ENCODE data around the gene RREB1.

Gene RREB1

DNA sequence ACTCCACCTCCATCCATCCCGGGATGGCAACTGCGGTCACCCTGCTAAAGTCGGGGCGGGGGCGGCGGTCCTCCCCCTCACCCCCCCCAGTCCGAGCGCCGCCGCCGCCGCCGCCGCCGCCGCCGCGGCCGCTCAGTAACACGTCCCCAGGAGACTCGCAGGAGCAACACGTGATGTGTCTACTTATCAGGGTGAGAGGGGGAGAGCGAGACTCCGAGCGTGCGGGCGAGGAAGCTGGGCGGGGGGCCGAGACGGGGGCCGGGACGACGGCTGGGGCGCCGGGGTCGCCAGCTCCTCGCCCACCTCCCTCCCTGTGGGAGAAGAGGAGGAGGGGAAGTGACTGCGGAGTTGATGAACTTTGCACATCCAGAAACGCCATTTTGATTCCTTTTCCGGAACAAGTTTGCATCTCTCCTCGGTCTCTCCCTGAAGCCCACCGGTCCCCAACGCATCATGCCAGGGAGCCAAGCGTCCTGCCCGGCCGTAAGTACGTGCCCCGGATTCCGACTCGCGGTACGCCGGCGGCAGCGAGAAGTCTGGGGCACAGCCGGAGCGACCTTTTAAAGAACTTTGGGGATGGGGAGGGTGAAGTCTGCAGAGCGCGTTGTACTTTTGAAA, at the start of gene RREB1:
Gene RREB1, plus strand, starts transcription at position 384 of the 618 bp plus-strand sequence. CDS start 73,951 bp downstream, outside the sequence.
- peak; percentile 74 for DNase-seq

- DNase-seq: peak; percentile 26
Observed at GRCh38 chr6:7058250-7058923, 49.4 kb upstream of the RREB1 start.

DNA sequence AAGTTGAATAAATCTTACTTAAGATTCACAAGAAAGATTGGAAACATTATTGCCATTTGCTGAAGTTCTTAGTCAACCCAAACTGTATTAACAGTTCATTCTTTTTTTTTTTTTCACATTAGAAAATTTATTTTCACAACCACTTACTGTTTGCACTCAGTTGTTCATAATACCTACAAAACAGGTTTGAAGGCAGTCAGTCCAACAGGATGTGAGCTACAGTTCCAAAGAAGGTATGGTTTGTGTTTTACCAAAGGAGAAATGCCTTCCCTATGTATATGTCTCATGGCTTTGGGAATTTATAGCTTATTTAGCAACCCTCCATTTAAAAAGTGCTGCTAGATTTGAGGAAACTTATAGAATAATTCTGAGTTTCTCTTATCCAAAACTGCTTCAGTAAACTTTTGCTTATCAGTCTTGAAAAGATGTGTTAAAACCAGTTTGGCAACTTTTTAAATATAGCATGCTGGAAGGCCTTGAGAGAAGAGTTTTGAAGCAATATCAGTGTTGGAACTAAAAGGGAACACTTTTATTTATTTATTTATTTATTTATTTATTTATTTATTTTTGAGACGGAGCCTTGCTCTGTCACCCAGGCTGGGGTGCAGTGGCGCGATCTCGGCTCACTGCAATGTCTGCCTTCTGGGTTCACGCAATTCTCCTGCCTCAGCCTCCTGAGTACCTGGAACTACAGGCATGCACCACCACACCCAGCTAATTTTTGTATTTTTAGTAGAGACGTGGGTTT, 46.8 kb upstream of the RREB1 start:
- DNase-seq: no peak

DNA sequence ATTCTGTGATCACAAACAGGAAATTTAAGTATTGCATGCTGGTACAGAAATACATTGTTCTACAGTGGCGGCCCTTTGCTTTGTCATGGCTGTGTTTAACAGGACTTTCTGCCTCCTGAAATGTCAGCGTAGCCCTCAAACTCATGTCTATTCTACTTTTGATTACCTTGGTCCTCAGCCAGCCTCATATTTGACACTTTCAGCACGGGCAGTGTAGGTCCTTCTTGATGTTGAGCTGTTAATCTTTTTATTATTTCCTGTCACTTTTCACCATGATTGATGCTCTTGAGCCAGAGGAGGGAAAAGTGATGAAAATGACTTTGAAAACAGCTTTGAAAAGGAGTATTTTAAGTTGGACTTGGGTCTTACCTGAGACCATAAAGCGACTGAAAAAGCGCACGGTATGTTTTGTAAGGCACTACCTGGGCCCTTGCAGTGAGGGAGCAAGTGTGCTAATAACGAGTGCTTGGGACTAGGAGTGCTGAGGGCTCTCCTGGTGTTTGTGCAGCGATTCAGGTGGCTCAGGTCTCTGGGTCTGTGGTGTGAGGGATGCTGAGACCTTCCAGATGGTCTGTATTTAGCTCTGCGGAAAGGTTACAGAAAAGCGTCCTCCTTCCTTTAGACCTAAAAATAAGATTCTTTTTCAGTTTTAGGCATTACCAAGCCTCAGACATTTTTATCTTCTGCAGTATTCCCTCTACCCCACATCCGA, 45.2 kb upstream of the RREB1 start:
- no peak for DNase-seq

GRCh38 chr6:7067305-7067704, 40.5 kb upstream of the RREB1 start:
- DNase-seq: no peak

DNA sequence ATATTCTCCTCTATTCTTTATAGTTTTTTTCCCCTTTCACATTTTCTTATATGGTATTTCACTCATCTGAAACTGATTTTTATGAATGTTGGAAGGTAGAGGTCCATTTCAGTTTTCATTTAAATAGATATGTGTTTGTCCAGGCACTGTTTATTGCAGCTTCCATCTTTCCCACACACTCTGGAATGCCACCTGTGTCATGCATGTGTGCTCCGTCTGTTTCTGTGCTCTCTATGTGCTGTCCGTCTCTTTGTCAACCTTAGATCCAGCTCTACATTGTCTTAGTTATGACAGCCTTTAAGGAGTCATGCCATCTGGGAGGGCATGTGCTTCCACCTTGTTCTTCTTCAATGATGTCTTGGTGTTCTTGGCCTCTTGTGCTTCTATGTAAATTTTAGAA, 36.4 kb upstream of the RREB1 start:
- no peak for DNase-seq

DNA sequence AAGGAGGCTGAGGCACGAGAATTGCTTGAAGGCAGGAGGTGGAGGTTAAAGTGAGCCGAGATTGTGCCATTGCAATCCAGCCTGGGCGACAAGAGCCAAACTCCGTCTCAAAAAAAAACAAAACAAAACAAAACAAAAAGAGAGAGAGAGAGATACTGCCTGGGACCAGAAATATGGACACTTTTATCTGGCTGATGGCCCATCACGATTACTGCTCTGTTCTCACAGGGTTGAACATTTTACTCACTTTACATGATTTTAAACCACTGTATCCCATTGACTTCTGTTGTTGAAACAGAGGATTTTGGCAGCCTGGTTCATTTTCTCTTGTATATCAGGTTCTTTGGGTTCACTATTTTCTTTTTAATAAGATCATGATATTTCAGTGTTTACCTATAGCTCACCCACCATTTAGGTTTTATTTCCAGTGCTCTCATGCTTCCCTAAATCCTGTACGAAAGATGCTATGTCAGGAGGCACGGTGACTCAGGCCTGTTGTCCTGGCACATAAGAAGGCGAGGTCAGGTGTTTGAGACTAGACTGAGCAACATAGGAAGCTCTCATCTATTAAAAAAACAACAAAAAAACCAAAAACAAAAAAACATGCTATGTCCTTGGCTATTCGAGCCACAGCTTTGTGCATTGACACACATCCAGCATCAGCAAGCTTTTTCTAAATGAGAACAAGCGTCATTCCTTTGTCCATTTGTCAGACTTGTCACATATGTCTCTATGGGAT, 34.5 kb upstream of the RREB1 start:
- no peak for DNase-seq

- DNase-seq: peak; percentile 30
Observed at GRCh38 chr6:7073821-7074525, 33.8 kb upstream of the RREB1 start.

- no peak for DNase-seq
Observed at GRCh38 chr6:7074870-7075269, 32.9 kb upstream of the RREB1 start.

- DNase-seq: no peak
Observed at GRCh38 chr6:7075341-7076000, 32.3 kb upstream of the RREB1 start.

- no peak for DNase-seq
Observed at GRCh38 chr6:7077856-7078255, 29.9 kb upstream of the RREB1 start.

DNA sequence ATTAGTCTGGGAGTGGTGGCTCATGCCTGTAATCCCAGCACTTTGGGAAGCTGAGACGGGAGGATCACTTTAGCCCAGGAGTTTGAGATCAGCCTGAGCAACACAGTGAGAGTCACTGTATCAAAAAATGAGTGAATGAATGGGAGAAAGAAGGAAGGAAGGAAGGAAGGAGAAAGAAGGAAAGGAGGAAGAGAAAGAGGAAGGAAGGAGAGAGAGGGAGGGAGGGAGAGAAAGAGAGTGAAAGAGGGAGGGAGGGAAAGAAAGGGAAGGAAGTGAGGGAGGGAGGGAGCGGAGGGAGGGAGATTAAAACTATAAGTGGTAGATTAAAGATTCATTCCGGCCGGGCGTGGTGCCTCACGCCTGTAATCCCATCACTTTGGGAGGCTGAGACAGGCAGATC, 28.9 kb upstream of the RREB1 start:
- DNase-seq: no peak

DNA sequence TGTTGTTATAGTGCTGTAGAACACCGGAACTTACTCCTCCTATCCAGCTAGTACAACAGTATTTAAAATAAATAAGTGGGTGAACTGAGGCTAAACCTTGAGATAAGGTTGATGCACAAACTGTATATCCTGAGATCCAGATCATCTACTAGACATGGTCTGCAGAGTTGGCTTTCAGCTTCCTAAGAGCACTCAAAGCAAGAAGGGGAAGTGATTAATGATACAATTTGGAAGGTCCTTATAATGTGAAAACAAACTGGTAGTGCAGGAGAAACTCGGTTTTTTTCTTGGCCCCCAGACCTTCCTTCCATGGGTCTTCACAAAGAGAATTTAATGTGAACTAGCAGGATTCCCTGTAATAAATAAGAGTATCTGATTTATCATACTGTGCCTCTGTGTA, 27.4 kb upstream of the RREB1 start:
- no peak for DNase-seq

DNA sequence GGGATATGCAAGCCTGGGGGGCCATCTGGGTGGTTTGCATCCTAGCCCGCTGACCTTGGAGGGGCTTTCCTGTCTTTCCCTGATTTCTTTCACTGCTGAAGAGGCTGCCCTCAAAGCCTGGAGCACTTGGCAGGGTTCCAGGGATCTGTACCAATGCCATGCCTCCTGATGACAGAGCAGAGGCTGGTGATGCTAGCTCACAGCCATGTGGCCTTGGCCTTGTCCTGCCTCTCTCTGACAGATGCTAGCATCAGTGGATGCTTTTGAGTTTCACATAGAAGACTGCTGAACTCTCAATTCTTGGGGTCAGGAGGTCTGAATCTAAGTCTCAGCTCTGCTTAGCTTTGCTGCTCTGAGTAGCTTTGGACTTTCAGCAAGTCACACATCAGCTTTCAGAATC, 21.9 kb upstream of the RREB1 start:
- peak; percentile 25 for DNase-seq

DNA sequence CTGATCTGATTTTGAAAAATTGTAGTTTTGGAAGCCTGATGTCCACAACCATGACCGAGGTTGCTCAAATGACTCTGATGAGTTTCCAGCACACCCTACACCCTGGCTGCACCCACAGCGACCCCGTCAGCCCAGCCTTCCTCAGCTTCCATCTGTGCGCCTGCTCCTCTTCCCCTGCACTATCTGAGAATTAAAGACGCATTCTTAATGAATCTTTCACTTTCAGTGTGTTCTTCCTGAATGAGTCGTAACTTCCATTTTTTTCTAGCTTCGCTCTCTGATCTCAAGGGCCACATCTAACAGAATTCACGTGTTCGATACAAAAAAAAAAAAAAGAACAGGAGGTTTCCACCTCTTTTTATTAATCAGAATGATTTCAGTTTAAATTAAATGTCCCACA, 21.3 kb upstream of the RREB1 start:
- no peak for DNase-seq

- no peak for DNase-seq
Observed at GRCh38 chr6:7087066-7087465, 20.7 kb upstream of the RREB1 start.

GRCh38 chr6:7087491-7087979, 20.2 kb upstream of the RREB1 start:
- no peak for DNase-seq

DNA sequence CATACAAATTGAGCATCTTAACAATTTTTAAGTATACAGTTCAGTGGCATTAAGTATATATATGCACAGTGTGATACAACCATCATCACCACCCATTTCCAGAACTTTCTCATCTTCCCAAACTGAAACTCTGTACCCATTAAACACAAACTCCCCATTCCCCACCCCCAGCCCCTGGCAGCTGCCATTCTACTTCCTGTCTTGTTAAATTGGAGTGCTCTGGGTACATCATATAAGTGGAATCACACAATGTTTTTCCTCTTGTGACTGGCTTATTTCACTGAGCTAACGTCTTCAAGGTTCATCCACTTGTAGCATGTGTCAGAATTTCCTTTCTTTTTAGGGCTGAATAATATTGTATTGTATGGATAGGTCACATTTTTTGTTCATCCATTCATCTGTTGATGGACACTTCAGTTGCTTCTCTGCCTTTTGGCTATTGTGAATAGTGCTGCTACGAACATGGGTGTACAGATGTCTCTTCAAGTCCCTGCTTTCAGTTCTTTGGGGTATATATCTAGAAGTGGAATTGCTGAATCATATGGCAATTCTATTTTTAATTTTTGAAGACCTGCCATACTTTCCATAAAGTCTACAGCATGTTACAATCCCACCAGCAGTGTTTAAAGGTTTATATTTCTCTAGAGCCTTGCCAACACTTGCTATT, 19.6 kb upstream of the RREB1 start:
- no peak for DNase-seq

GRCh38 chr6:7098993-7099392, 8.8 kb upstream of the RREB1 start:
- no peak for DNase-seq

- no peak for DNase-seq
Observed at GRCh38 chr6:7100072-7100752, 7.5 kb upstream of the RREB1 start.
